PC-3 (cell line): ENCODE data around the gene CEP112.

Experiments
- CTCF ChIP-seq: fragments of 300-600 bp; sonication (generic); conservative IDR thresholded peaks from 2 replicates; pipeline ENCODE4 v1.5.1; 2017; ENCODE audit warnings: antibody characterized with exemption, low read depth, mild to moderate bottlenecking, low read length
- EZH2 ChIP-seq: fragments of 300-600 bp; sonication (generic); IDR thresholded peaks from one replicate; pipeline ENCODE4 v1.6.1; 2017; ENCODE audit warnings: antibody characterized with exemption, mild to moderate bottlenecking, low read length; ENCODE audit not compliant: unreplicated experiment

- TF ChIP-seq CTCF, result no peak
- TF ChIP-seq EZH2, result no peak
Measured at GRCh38 chr17:66183529-66183928, 8.4 kb downstream of the CEP112 start.
